Measurements from ENCODE around the gene ALG5.
A peak's percentile ranks its signal among the peaks of the same experiment; 100 is the strongest.

Gene ALG5

GRCh38 chr13:36986462-36987240, 12.5 kb downstream of the ALG5 start:
- Histone ChIP-seq H3K27ac (no peak overlapping the region), H3K4me1 (no peaks in the 10 kb centered on the region), H3K27me3 (no peaks in the 10 kb centered on the region), H3K9me3 (no peaks in the 10 kb centered on the region), H3K36me3 (peaks cover 94% of the 10 kb centered on the region), H3K4me2 (no peak overlapping the region), H3K9ac (no peak overlapping the region), H3K4me3 (no peak overlapping the region), H4K20me1 (no peaks in the 10 kb centered on the region)
- TF ChIP-seq Cebpa-rat (IDR thresholded peaks at IDR 0.05), result no peak

DNA sequence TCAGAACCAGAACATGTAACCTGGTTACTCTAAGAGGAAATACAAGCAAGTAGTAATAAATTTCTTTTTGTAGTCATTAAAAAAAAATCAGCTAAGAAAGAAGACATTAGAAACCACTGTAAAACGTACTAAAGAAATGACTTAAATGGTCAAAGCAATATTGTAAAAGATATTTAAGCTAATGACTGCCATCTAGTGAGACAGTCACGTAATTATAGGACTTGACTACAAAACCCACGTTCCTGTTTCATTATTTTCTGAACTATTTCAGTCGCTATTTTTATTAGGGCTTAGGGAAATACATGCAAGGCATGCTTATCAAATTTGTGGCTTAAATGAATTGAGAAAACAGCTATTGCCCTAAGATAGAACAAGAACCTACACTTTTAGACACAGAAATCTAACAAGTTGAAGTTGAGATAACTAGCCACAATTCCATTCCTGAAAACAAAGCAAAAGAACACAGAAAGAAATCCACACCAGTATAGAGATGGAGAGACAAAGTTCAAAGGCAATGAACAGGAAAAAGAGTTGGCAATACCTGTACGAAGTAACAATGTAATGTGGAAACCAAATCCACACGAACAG, 17.9 kb downstream of the ALG5 start:
- peaks cover 89% of the 10 kb centered on the region for H3K36me3 ChIP-seq
- peaks cover 4% of the 10 kb centered on the region; the same call in 1 of the 2 replicates for H3K9me3 ChIP-seq
- H3K27me3 ChIP-seq, result no peaks in the 10 kb centered on the region
- no peak overlapping the region for H3K4me2 ChIP-seq
- no peak overlapping the region for H3K27ac ChIP-seq
- H4K20me1 ChIP-seq, result no peaks in the 10 kb centered on the region
- no peak for TF ChIP-seq Cebpa-rat (IDR thresholded peaks at IDR 0.05)
- H3K4me3 ChIP-seq, result no peak overlapping the region
- no peak overlapping the region for H3K9ac ChIP-seq
- no peaks in the 10 kb centered on the region for H3K4me1 ChIP-seq

- no peaks in the 10 kb centered on the region for H4K20me1 ChIP-seq
- H3K4me2 ChIP-seq, result no peak overlapping the region
- no peaks in the 10 kb centered on the region for H3K27me3 ChIP-seq
- peaks cover 92% of the 10 kb centered on the region for H3K36me3 ChIP-seq
- H3K9me3 ChIP-seq, result peaks cover 21% of the 10 kb centered on the region
- no peak overlapping the region for H3K27ac ChIP-seq
- no peaks in the 10 kb centered on the region for H3K4me1 ChIP-seq
- no peak overlapping the region for H3K9ac ChIP-seq
- TF ChIP-seq Cebpa-rat (IDR thresholded peaks at IDR 0.05), result no peak
- no peak overlapping the region for H3K4me3 ChIP-seq
These were observed 19.6 kb downstream of the ALG5 start for GRCh38 chr13:36979361-36980050.

GRCh38 chr13:36975172-36975571, 24.0 kb downstream of the ALG5 start:
- no peak overlapping the region for H3K4me2 ChIP-seq
- H3K4me1 ChIP-seq, result peaks cover 12% of the 10 kb centered on the region
- no peak overlapping the region for H3K4me3 ChIP-seq
- peaks cover 79% of the 10 kb centered on the region for H3K36me3 ChIP-seq
- H3K9me3 ChIP-seq, result peaks cover 21% of the 10 kb centered on the region
- H3K9ac ChIP-seq, result no peak overlapping the region
- no peak overlapping the region for H3K27ac ChIP-seq
- TF ChIP-seq Cebpa-rat (IDR thresholded peaks at IDR 0.05), result no peak
- no peaks in the 10 kb centered on the region for H3K27me3 ChIP-seq
- H4K20me1 ChIP-seq, result no peaks in the 10 kb centered on the region

DNA sequence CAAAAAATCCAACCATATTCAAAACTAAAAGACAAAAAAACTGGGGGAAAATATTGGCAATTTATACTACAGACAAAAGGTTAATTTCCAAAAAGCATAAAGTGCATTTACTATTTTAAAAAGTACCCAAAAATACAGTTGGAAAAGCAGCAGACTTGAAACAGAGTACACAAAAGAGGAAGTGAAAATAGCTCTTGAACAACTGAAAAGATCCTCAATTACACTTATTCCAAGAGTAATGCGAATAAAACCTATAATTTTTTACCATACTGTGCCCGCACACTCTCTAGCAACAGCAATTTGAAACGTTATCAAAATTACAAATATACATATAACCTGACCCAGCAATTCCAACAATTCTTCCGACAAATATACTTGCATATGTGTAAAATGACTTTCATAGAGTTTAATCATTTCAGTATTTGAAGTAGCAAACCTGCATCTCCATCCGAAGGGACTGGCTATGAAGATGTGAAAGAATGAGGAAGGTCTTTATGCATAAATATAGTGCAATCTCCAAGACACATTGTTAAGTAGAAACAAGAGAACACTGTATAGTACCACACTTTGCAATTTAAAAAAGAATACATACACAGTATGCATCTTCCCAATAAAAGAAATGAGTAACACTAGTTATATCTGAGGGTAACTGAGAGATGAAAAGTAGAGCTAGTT, 25.4 kb downstream of the ALG5 start:
- Histone ChIP-seq H3K9me3 (peaks cover 21% of the 10 kb centered on the region), H4K20me1 (no peaks in the 10 kb centered on the region), H3K27me3 (no peaks in the 10 kb centered on the region), H3K36me3 (peaks cover 77% of the 10 kb centered on the region), H3K9ac (no peak overlapping the region), H3K4me2 (peak overlapping the region; percentile 36), H3K4me1 (peaks cover 12% of the 10 kb centered on the region), H3K27ac (peak overlapping the region; percentile 15; the same call in 1 of the 2 replicates), H3K4me3 (no peak overlapping the region)
- TF ChIP-seq Cebpa-rat (IDR thresholded peaks at IDR 0.05), result no peak

GRCh38 chr13:36973009-36973408, 26.1 kb downstream of the ALG5 start:
- no peak overlapping the region for H3K9ac ChIP-seq
- no peak for TF ChIP-seq Cebpa-rat (IDR thresholded peaks at IDR 0.05)
- H3K9me3 ChIP-seq, result peaks cover 21% of the 10 kb centered on the region
- H3K27ac ChIP-seq, result peak overlapping the region; percentile 15; the same call in 1 of the 2 replicates
- H3K27me3 ChIP-seq, result no peaks in the 10 kb centered on the region
- H3K36me3 ChIP-seq, result peaks cover 75% of the 10 kb centered on the region
- H3K4me2 ChIP-seq, result peak overlapping the region; percentile 36
- H3K4me1 ChIP-seq, result peaks cover 12% of the 10 kb centered on the region
- no peak overlapping the region for H3K4me3 ChIP-seq
- no peaks in the 10 kb centered on the region for H4K20me1 ChIP-seq

DNA sequence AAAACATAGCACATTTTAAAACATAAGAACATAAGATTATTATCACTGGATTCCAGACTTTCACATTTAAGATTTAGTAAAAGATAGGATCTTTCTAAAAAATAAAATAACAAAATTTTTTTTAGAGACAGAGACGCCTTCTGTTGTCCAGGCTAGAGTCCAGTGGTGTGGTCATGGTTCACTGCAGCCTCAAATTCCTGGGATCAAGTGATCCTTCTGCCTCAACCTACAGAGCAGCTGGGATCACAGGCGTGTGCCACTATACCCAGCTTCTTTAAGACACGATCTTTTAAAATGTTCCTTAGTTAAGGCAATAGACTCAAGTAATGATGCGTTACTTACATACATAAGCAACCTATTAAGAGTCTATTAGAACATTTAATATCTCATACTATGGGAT, 32.7 kb downstream of the ALG5 start:
- Histone ChIP-seq H3K27ac (no peak overlapping the region), H4K20me1 (no peaks in the 10 kb centered on the region), H3K36me3 (peaks cover 87% of the 10 kb centered on the region), H3K9me3 (no peaks in the 10 kb centered on the region), H3K4me1 (no peaks in the 10 kb centered on the region), H3K4me2 (no peak overlapping the region), H3K9ac (no peak overlapping the region), H3K4me3 (no peak overlapping the region), H3K27me3 (no peaks in the 10 kb centered on the region)
- no peak for TF ChIP-seq Cebpa-rat (IDR thresholded peaks at IDR 0.05)

DNA sequence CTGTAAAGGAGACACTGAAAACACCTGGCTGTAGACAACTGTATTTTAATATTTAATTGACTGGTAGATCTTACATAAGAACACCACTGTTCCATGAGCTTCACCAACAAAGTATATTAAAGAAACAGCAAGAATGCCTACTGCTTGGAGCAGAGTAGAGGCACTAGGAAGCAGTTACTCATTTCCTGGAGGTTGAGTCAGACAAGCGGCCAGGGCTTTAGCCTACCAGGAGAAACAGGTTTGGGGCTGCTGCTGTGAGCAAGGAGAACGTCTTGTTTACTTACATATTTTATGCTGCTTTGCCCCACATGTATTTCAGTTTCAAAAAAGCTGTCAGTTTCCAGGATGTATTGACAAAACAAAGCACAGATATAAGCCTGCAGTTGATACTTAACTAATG, 33.4 kb downstream of the ALG5 start:
- H3K4me3 ChIP-seq, result no peak overlapping the region
- no peak overlapping the region for H3K9ac ChIP-seq
- no peak overlapping the region for H3K27ac ChIP-seq
- H3K4me1 ChIP-seq, result no peaks in the 10 kb centered on the region
- no peaks in the 10 kb centered on the region for H4K20me1 ChIP-seq
- peaks cover 87% of the 10 kb centered on the region for H3K36me3 ChIP-seq
- no peaks in the 10 kb centered on the region for H3K27me3 ChIP-seq
- no peak overlapping the region for H3K4me2 ChIP-seq
- H3K9me3 ChIP-seq, result no peaks in the 10 kb centered on the region
- no peak for TF ChIP-seq Cebpa-rat (IDR thresholded peaks at IDR 0.05)

DNA sequence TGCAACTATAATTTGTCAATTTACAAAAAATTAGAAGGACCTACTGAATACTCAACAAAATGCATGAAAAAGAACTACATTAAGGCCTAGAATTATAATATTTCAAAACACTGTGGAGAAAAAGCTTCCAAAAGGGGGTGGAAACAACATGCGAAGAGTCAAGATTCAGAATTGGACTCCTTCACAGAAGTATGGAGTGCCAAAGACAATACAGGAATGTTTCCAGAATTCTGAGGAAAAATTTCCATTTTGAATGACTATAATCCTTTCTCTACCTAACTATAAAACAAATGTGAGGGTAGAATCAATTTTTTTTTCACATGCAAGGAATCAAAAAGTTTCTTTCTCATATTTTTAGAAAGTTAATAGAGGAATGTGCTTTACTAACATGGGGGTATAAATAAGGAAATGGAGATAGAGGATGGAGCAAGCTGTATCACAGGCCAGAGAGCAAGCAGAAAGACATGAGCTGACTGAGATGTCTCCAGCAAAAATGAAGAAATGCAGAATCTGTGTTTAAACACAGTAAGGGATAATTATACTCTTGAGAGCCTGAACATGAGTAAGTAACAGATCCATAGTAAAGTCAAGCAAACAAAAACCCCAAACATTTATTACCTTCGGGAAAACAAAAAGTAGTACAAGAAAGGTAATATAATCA, 39.6 kb downstream of the ALG5 start:
- Histone ChIP-seq H3K4me2 (no peak overlapping the region), H3K27me3 (no peaks in the 10 kb centered on the region), H4K20me1 (no peaks in the 10 kb centered on the region), H3K9me3 (no peaks in the 10 kb centered on the region), H3K9ac (no peak overlapping the region), H3K4me3 (no peak overlapping the region), H3K36me3 (peaks cover 79% of the 10 kb centered on the region), H3K4me1 (no peaks in the 10 kb centered on the region), H3K27ac (no peak overlapping the region)
- TF ChIP-seq Cebpa-rat (IDR thresholded peaks at IDR 0.05), result no peak
